HepG2 (cell line): ENCODE data around the gene CNIH3. TPM values are rescaled to one million over a fixed set of nuclear protein-coding genes. Genes with fewer than 3 reads are reported as not detected.

Experiments
- ATAC-seq: fragments of 200-7000 bp; cut with Tn5 transposase; 3 replicates; pipeline ENCODE4 v1.9.1; 2020; ENCODE audit warnings: mild to moderate bottlenecking, moderate library complexity
- BruUV-seq: library from RNA; stranded (reverse); fragments of 400-500 nt; replicated peaks from 2 replicates; lab custom pipeline; 2021; lab: Mats Ljungman, UMichigan
- CTCF ChIA-PET: fragments of 300-600 bp; formaldehyde crosslinking; extraction: SDS; loops from one replicate; lab custom pipeline; 2021; ENCODE audit warnings: low total read pairs, inconsistent platforms, low intra/inter-chr PET ratio; lab: Yijun Ruan, JAX
- POLR2A ChIA-PET: fragments of 350-600 bp; sonication (Branson Sonifier 250); formaldehyde crosslinking; loops from one replicate; lab custom pipeline; 2020; ENCODE audit warnings: antibody characterized with exemption, inconsistent platforms; lab: Yijun Ruan, JAX
- DNase-seq: peaks from one replicate; pipeline ENCODE4 v3.0.0-alpha.2; 2015; ENCODE audit warnings: low spot score
- FAIRE-seq: peaks from 3 replicates; lab custom pipeline; 2011; peaks lifted over from hg19 to GRCh38; lab: Jason Lieb, UNC
- H2AFZ ChIP-seq: one replicate; pipeline ENCODE4 v1.6.1; 2011; ENCODE audit warnings: low read length, inconsistent platforms
- H3K27ac ChIP-seq: fragments of 300-600 bp; 3 replicates; pipeline ENCODE4 v1.8.0; 2011; ENCODE audit warnings: mixed run types, mild to moderate bottlenecking, mixed read lengths, low read length, inconsistent platforms; ENCODE audit not compliant: insufficient read depth; ENCODE audit errors: extremely low read length
- H3K27me3 ChIP-seq, 2 experiments: fragments of 200-600 bp in 1 of 2; 2 replicates in 1 of 2; 3 replicates in 1 of 2; pipeline versions ENCODE4 v1.6.0 to v1.8.0; 2011; ENCODE audit warnings: low read length in 2 of 2, mild to moderate bottlenecking in 2 of 2, moderate library complexity in 2 of 2, inconsistent platforms in 1 of 2; ENCODE audit not compliant: insufficient read depth in 2 of 2, control insufficient read depth in 1 of 2
- H3K36me3 ChIP-seq, 2 experiments: fragments of 200-600 bp in 1 of 2; replicated peaks in 1 of 2; 2 replicates in 1 of 2; 3 replicates in 1 of 2; pipeline versions ENCODE4 v1.5.1 to v1.8.0; 2011; ENCODE audit warnings: low read length in 2 of 2, inconsistent platforms in 1 of 2; ENCODE audit not compliant: insufficient read depth in 2 of 2, control insufficient read depth in 1 of 2
- H3K4me1 ChIP-seq: 2 replicates; pipeline ENCODE4 v1.5.1; 2012; ENCODE audit warnings: low read length, inconsistent platforms; ENCODE audit not compliant: insufficient read depth
- H3K4me2 ChIP-seq: 2 replicates; pipeline ENCODE4 v1.6.0; 2011; ENCODE audit warnings: low read depth, low read length, inconsistent platforms
- H3K4me3 ChIP-seq, 3 experiments: fragments of 200-600 bp in 1 of 3; sonication (generic), shearing (Covaris generic) in 1 of 3; replicated peaks in 1 of 3; 2 replicates each; pipeline ENCODE4 v1.5.1; 2011 to 2016; ENCODE audit warnings: low read length in 3 of 3, inconsistent platforms in 2 of 3, low read depth in 2 of 3, mild to moderate bottlenecking in 2 of 3, control low read depth in 1 of 3, mixed read lengths in 1 of 3; ENCODE audit not compliant: insufficient read depth in 1 of 3
- H3K79me2 ChIP-seq: one replicate; pipeline ENCODE4 v1.6.1; 2011; ENCODE audit warnings: low read length, inconsistent platforms; ENCODE audit not compliant: insufficient read depth
- H3K9ac ChIP-seq: 2 replicates; pipeline ENCODE4 v1.6.0; 2011; ENCODE audit warnings: mild to moderate bottlenecking, low read depth, low read length, inconsistent platforms; ENCODE audit not compliant: insufficient read depth
- H3K9me3 ChIP-seq: 2 replicates; pipeline ENCODE4 v1.5.1; 2012; ENCODE audit warnings: mild to moderate bottlenecking, low read length
- H4K20me1 ChIP-seq: 2 replicates; pipeline ENCODE4 v1.6.0; 2011; ENCODE audit warnings: inconsistent platforms, mild to moderate bottlenecking, low read length, moderate library complexity; ENCODE audit not compliant: insufficient read depth
- ARID5B ChIP-seq: IDR thresholded peaks from 2 replicates; pipeline ENCODE4 v1.4.0; 2020; ENCODE audit warnings: mild to moderate bottlenecking, missing genetic modification reagents
- DNMT3B ChIP-seq: conservative IDR thresholded peaks from 2 replicates; pipeline ENCODE4 v1.6.1; 2016; ENCODE audit warnings: missing biosample characterization, control low read depth
- ELF3 ChIP-seq: IDR thresholded peaks from 2 replicates; pipeline ENCODE4 v1.6.1; 2016; ENCODE audit warnings: missing genetic modification reagents, missing compliant biosample characterization
- FOXA3 ChIP-seq: IDR thresholded peaks from 2 replicates; pipeline ENCODE4 v1.6.1; 2016; ENCODE audit warnings: missing genetic modification reagents, missing compliant biosample characterization
- IRF2 ChIP-seq: IDR thresholded peaks from 2 replicates; pipeline ENCODE4 v1.6.1; 2018; ENCODE audit warnings: missing genetic modification reagents, missing compliant biosample characterization
- NKX3-1 ChIP-seq: sonication (generic); formaldehyde crosslinking; IDR thresholded peaks from 2 replicates; pipeline ENCODE4 v1.5.0; 2020; ENCODE audit warnings: missing genetic modification reagents
- SMYD3 ChIP-seq: sonication (generic); formaldehyde crosslinking; IDR thresholded peaks from 2 replicates; pipeline ENCODE4 v1.8.1; 2023; ENCODE audit warnings: mild to moderate bottlenecking, missing genetic modification reagents
- YEATS4 ChIP-seq: sonication (generic); formaldehyde crosslinking; IDR thresholded peaks from 2 replicates; pipeline ENCODE4 v1.4.0; 2020; ENCODE audit warnings: missing genetic modification reagents, borderline replicate concordance
- ZKSCAN5 ChIP-seq: sonication (generic); formaldehyde crosslinking; IDR thresholded peaks from 2 replicates; pipeline ENCODE4 v1.5.1; 2020; ENCODE audit warnings: mild to moderate bottlenecking, missing genetic modification reagents
- ZNF121 ChIP-seq: sonication (generic); formaldehyde crosslinking; IDR thresholded peaks from 2 replicates; pipeline ENCODE4 v1.5.0; 2020; ENCODE audit warnings: mild to moderate bottlenecking, missing genetic modification reagents
- ZNF333 ChIP-seq: sonication (generic); formaldehyde crosslinking; IDR thresholded peaks from 2 replicates; pipeline ENCODE4 v1.4.0; 2020; ENCODE audit warnings: mild to moderate bottlenecking, missing genetic modification reagents, borderline replicate concordance
- ZNF350 ChIP-seq: sonication (generic); formaldehyde crosslinking; IDR thresholded peaks from 2 replicates; pipeline ENCODE4 v1.4.0; 2020; ENCODE audit warnings: mild to moderate bottlenecking, low read depth, missing genetic modification reagents, borderline replicate concordance
- ZNF660 ChIP-seq: sonication (generic); formaldehyde crosslinking; IDR thresholded peaks from 2 replicates; pipeline ENCODE4 v1.5.1; 2020; ENCODE audit warnings: mild to moderate bottlenecking, low read depth, missing genetic modification reagents, borderline replicate concordance
- ZNF709 ChIP-seq: sonication (generic); formaldehyde crosslinking; IDR thresholded peaks from 2 replicates; pipeline ENCODE4 v1.5.0; 2020; ENCODE audit warnings: mild to moderate bottlenecking, missing genetic modification reagents
- WGBS: methylation state at CpG from one replicate; pipeline ENCODE4 v1.1.6; 2017; ENCODE audit warnings: low lambda C conversion rate; 5-methylcytosine and 5-hydroxymethylcytosine counted together
- in situ Hi-C: cut with HindIII; loops from 2 replicates; pipeline ENCODE4 v1.10.0; 2017; ENCODE audit warnings: low pct_unique_long_range_greater_than_20kb; ENCODE audit not compliant: extremely low pct_ligation_motif_present
- intact Hi-C: fragments of 100-400 bp; cut with micrococcal nuclease; formaldehyde crosslinking; loops from one replicate; pipeline ENCODE4 v1.10.0; 2022; ENCODE audit not compliant: unreplicated experiment
- polyA plus RNA-seq, 8 experiments: library from polyadenylated mRNA; depleted of rRNA in 3 of 8; stranded (reverse) in 7 of 8; unstranded in 1 of 8; fragments of >200 nt; fragmentation: Illumina TruSeq in 4 of 8; extraction: Trizol in 4 of 8; gene quantifications; 2 replicates each; pipeline versions ENCODE4 v1.2.1 to v1.2.3, GENCODE V29; 2011 to 2016; ENCODE audit warnings: low read depth in 4 of 8, missing spikeins in 1 of 8, mixed read lengths in 1 of 8; ENCODE audit not compliant: insufficient read depth in 1 of 8
- total RNA-seq, 5 experiments: library from RNA; depleted of rRNA; stranded (reverse); fragments of >200 nt; fragmentation: Illumina TruSeq; extraction: Trizol; gene quantifications; 2 replicates each; pipeline ENCODE4 v1.2.3, GENCODE V29; 2016; ENCODE audit warnings: low read depth in 1 of 5
- TF ChIP-seq, protein P1 (sequence below): IDR thresholded peaks from 2 replicates; pipeline ENCODE4 v1.6.1; 2012; ENCODE audit warnings: low read depth, low read length, improper control_type of control experiment

CNIH3 gene
- total and polyA plus RNA-seq, 2 of the 13 experiments (the other 11 are each of a cell fraction or from before 2014, with no cell fraction given): 0.36 to 1.1 TPM

DNA sequence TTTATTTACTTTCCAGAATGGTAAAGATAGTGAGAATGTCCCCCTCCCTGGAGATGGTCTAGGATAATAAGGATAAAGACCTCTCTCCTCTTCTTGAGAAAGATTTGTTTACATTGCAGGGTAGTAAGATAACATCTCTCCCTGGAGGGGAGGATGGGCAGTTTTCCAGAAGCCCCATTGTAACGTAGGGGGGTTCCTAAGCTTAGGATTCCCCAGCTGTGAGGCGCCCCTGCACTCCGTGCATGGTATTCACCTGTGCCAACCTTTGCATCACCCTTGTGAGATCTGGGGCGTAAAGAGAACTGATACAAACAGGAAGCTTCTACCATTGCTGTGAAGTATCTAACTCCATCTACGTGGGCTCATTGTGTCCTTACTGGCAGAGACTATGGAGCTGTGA lies 164.6 kb downstream of the CNIH3 start (continued):
- no peak for TF ChIP-seq ZNF333 (CRISPR knock-in tag)
- TF ChIP-seq IRF2 (CRISPR knock-in tag): no peak
- TF ChIP-seq ZNF709 (CRISPR knock-in tag): no peak
- TF ChIP-seq ZNF350 (CRISPR knock-in tag): no peak
- no peak for TF ChIP-seq NKX3-1
- TF ChIP-seq YEATS4 (CRISPR knock-in tag): no peak
- TF ChIP-seq, all 625 proteins: peak for 0

DNA sequence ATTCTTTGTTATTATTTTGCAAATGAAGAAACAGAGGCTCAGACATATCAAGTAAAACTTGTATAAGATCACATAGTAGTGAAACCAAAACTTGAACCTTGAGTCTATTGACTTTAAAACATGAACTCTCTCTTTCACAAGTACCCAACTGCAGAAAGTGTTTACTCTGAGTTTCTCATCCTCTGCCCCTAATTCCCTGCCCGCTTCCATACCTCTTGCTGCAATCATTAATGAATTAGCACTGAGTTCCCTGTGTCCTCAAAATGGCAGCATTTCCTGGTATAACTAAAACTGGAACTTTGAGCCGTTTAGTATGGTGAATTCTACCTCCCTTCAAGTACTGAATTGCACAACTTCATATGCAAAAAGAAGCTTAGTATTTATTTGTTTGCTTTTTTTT lies 165.7 kb downstream of the CNIH3 start:
- ATAC-seq: peak; percentile 92
- no peak overlapping the region; a peak in 1 of 6 replicates for H3K4me3 ChIP-seq
- ChIA-PET POLR2A (no interaction called here), CTCF (no interaction called here)
- H3K4me2 ChIP-seq: peak overlapping the region; percentile 34; the same call in 1 of the 2 replicates
- peak; percentile 55 for DNase-seq
- no peak overlapping the region for H3K27ac ChIP-seq
- no peaks in the 10 kb centered on the region for H3K79me2 ChIP-seq
- 0% methylated on average over 2 of the region's 2 CpGs for WGBS
- no peak overlapping the region for H2AFZ ChIP-seq
- no peaks in the 10 kb centered on the region for H3K36me3 ChIP-seq
- no peaks in the 10 kb centered on the region for H3K27me3 ChIP-seq
- H3K9me3 ChIP-seq: no peaks in the 10 kb centered on the region
- H3K4me1 ChIP-seq: peaks cover 15% of the 10 kb centered on the region
- in situ Hi-C loops (no loop called here), intact Hi-C loops (no loop called here)
- no peak overlapping the region for H3K9ac ChIP-seq
- FAIRE-seq: peak; percentile 62
- H4K20me1 ChIP-seq: no peaks in the 10 kb centered on the region
- BruUV-seq: no TSS peak
- TF ChIP-seq DNMT3B (CRISPR knock-in tag) (no peak), FOXA3 (CRISPR knock-in tag) (0 out of 2 replicates have a peak, but pooled peaks have one; percentile 15), SMYD3 (CRISPR knock-in tag) (no peak), ARID5B (peak; percentile 33; the same call in 1 of the 2 replicates), ZKSCAN5 (CRISPR knock-in tag) (no peak), ELF3 (CRISPR knock-in tag) (peak; percentile 29; the same call in 1 of the 2 replicates), ZNF121 (CRISPR knock-in tag) (no peak), ZNF660 (CRISPR knock-in tag) (no peak)
- TF ChIP-seq, protein P1, sequence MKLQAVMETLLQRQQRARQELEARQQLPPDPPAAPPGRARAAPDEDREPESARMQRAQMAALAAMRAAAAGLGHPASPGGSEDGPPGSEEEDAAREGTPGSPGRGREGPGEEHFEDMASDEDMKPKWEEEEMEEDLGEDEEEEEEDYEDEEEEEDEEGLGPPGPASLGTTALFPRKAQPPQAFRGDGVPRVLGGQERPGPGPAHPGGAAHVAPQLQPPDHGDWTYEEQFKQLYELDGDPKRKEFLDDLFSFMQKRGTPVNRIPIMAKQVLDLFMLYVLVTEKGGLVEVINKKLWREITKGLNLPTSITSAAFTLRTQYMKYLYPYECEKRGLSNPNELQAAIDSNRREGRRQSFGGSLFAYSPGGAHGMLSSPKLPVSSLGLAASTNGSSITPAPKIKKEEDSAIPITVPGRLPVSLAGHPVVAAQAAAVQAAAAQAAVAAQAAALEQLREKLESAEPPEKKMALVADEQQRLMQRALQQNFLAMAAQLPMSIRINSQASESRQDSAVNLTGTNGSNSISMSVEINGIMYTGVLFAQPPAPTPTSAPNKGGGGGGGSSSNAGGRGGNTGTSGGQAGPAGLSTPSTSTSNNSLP: peak; percentile 31; the same call in 1 of the 2 replicates
